HG03097 (cell line): ENCODE data around the gene BCS1L.

ENCODE experiments used
- ATAC-seq: cut with Tn5 transposase; IDR thresholded peaks from one replicate; pipeline ENCODE4 v1.9.1; 2021; ENCODE audit not compliant: unreplicated experiment, low FRiP score

BCS1L gene

GRCh38 chr2:218711550-218711929 lies 52.1 kb downstream of the BCS1L start:
- no peak for ATAC-seq
